HG02623 (cell line): Measurements from ENCODE around the gene ZNF236.
"Not testable (repeated sequence)": the region's sequence is repeated elsewhere in the genome, so short reads cannot be mapped to it uniquely, and the experiment has no call there.

ENCODE experiments used
- ATAC-seq: cut with Tn5 transposase; IDR thresholded peaks from one replicate; pipeline ENCODE4 v1.9.1; 2021; ENCODE audit warnings: moderate library complexity; ENCODE audit not compliant: unreplicated experiment

ZNF236 gene

DNA sequence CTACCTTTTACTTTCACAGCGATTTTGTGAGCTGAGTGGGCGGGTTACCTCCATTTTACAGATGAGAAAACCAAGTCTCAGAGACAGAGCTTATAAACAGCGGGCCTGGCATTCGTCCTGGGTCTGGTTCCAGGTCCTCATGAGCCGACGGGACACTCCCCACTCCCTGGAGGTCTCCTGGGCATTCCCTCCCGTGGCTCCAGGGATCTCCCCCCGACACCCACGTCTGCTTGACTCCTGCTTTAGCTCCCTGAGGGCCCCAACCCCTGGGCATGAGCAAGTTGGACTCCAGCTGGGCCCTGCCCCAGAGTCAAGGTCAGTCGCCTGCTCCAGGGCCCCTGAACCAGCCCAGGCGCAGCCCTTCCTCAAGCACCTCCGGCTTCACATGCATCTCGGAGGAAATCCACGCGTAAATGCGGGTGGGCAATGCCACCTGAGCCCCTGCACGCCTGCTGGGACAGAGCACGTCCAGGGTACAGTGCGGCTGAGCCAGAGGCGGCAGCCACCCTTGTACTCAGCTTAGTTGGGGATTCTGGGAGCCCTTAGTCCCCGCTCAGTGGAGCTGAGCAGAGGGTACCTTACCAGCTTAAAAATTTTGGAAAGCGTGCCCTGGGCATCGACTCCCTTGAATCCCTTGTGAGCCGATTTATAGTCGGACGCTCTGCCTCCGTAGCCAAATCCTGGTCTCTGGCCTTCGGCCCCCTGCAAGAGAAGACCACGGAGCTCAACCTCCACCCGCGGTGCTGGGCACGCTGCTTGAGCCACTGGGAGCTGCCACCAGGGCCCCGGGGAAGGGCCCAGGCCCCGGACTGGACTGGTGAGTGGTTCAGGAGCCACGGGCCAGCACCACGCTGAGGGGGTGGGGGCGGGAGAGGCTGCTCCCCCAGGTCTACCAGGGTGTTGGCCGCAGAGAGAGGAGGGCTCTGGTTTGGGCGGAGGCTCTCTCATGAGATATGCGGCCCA, 162.1 kb downstream of the ZNF236 start:
- ATAC-seq = no peak

DNA sequence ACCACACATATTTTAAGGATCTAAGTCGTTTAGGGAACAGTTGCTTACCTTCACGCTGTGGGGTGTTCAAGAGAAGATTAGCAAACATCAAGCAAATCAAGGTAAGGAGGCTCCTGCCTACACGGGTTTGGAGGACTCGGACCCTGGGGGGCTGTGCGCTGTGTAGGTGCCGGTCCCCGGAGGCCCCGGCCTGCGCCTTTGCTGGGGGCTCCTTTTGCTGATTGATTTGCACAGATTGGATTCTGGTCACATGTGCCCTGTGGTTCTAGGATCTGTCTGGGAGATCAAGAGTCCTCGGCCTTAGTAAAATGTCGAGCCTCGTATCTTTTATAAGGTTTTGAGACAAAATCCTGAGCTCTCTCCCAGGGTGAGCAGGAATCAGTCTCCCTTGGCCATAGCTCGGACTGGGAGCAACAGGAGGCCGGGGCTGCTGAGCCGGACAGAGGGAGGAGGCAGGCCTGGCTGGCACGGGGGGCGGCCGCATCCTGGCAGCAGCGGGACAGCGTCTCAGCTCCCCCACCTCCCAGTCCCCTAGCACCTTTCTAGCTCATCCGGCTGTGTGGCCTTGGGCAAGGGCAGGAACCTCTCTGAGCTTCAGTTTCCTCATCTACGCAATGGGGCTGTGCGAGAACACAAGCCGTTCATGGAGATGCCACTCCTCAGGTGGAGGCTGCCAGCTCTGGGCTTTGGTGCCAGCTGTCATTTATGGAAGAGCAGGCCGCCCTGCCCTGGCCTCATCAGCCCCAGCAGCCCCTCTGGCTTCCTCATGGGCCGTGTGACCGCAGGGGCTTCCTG, 163.0 kb downstream of the ZNF236 start:
- no peak for ATAC-seq

DNA sequence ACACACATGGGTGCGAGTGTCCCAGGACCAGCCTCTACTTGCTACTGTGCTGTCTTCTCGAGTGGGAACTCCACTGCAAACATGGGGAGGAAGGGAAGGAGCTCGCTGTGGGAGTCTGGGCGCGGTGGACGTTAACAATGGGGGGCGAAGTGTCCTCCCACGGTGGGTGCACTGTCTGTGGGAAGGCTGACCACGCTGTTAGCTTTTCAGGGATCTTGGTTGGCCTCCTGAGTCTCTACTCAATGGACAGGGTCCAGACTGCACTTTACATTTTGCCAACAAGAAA, 163.5 kb downstream of the ZNF236 start:
- ATAC-seq = no peak

DNA sequence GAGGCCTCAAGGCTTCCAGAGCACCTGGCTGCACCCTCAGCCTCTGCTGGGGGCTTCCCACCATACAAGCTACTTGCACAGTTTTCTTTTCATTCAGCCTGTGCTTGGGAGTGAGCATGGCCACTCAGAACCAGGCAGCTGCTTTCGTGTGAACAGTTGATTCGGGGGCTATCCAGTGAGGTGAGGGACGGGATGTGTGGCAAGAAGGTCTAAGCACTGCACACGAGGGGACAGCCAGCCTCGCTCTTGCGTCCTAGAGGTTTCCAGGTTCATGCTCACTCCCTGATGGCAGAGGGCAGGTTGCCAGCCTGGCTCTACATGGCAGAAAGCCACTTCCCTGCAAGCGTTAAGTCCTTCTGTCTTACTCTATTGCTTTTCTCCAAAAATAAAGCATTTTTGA, 164.0 kb downstream of the ZNF236 start:
- ATAC-seq = no peak

DNA sequence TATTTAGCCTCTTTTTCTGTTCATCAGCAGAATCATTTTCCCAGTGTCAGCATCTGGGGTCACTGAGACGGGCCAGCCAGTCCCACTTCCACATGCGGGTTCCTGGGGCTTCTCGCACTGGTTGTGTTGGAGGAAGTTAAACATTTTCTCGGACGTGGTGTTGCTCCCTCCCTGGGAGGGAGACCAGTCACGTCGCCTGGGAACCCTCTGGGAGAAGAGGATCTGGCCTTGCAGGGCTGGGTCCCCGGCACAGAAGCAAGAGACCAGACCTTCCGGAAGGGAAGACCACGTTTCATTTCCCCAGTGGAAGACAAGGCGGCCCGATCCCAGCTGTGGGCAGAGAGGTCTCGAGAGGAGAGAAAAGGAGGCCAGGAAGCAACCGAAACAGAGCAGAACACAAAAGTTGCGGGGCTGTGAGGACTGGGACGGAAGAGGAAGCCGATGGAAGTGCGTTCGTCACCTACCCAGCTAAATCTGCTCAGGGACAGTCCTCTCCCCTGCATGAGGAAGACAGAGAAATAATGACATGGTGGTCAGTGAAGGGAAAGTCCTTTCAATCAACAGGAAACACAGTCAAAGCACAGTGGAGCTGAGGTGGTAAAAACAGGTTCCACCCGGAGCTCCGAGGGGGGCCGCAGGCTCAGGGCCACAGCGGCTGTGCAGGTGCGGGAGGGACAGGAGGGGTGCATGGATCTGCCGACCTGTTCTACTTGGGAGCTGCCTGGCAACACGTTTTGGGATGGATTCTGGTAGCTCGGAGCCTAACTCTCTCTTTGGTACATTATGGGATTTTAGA, 165.9 kb downstream of the ZNF236 start:
- ATAC-seq = no peak

DNA sequence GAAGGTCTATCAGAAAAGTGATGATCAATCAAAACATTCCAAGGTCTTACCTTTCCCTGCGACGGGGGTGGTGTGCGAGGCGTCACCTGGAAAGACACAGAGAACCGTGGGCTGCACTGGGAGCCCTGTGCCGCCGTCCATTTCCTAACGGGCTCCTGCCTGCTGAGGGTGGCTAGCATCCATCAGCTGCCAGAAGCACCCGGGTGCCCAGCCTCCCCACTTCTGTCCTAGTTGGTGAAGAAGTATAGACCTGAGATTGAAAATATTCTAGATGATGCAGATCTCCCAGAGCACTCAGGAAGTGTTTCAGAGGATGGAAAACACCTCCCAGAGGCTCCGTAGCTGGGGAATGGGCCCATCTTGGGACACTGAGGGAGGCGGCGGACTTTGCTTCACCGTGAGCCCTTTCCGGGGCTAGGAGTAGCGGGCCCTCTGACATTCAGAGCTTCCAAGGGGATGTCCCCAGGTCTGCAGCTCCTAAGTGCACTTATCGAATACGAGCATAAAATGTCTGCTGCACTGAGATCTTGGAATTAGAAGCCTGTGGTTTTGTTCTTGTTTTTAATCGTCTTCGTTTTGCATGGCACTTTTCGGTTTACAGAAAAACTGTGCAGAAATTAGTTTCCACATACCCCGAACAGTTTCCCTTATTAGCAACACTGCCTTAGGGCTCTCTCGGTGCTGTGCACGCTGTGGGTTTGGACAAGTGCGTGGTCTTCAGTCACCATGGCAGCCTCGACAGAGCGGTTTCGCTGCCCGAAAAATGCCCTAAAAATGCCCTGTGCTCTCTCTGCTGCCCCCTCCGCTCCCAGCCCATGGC, 166.7 kb downstream of the ZNF236 start:
- no peak for ATAC-seq

DNA sequence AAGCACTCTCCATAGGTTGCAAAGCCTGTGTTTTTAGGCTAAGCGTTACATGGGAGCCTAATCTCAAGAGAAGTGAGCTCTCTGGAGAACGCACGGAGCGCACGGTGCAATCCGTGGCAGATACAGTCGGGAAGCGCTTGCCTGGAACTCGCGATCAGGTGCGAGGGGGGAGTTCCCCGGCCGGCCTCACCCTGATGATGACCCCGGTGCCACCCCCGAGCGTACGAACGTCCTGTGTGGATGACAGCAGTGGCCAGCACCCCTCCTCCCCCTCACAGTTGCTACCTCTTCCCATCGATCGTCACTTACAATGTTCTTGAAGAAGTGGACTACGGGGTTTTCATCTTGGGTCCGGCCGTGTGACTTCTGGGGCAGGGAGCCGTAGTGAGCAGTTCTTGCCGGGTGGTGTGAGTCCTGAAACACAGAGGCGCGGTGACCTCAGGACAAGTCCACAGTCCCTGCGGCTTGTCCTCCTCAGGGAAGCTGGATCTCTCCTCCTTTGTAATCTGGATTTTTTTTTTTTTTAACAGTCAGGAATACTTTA, 167.4 kb downstream of the ZNF236 start:
- no peak for ATAC-seq

DNA sequence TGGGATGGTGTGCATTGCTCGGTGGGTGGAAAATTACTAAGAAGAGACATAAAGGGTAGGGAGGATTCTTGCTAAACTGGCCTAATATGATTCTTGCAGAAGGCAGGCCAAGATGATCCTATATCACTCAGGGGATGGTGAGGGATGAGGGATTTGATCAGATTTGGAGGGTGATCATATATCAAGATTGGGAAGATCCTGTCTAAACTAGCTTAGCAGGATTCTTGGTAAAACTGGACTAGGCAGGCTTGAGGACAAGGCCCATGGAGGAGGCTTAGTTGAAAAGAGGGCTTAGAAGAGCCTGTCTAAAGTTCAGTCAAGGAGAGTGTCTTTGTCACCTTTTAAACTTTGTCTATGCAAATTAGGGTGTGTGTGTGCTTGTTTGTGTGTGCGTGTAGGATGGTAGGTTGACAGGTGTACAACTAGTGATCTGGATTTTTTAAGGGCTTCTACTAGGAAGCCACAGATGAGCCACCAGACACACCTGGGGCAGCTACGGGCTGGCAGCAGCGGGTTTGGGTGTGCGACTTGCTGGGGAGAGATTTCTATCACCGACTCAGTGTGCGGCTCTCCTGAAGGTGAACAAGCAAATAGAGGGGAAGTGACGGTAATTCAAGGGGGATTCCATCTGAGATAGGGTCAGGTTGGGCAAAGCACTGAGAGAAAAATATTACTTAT, 168.1 kb downstream of the ZNF236 start:
- not testable (repeated sequence) for ATAC-seq

DNA sequence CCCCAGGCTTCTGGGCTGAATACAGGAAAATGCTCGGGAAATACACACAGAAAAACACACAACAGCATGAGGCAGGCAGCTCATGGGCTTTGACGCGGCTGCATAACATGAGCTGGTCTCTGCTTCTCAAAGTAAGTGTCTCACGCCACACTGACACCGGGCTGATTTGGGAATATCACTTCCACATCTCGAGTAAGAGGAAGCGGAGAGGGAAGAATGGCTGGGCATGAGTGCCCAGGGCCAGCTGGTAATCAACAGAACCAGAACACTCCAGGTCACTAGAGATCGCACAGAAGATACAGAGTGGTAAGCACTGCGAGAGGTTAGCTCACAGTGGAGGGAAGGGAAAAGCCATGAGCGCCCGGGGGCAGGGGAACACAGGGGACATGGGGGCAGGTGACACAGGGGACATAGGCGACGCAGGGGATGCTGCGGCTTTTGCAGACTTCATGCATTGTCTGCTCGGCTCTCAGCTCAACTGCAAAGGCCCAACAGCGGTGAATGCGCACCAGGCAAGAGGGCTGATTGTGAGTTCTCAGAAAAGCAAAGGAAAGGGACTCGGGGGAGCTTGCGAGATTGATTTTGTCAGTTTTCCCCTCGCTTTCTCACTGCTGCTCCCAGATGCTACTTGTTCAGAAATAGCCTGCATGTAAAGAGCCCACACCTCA, 168.8 kb downstream of the ZNF236 start:
- no peak for ATAC-seq

DNA sequence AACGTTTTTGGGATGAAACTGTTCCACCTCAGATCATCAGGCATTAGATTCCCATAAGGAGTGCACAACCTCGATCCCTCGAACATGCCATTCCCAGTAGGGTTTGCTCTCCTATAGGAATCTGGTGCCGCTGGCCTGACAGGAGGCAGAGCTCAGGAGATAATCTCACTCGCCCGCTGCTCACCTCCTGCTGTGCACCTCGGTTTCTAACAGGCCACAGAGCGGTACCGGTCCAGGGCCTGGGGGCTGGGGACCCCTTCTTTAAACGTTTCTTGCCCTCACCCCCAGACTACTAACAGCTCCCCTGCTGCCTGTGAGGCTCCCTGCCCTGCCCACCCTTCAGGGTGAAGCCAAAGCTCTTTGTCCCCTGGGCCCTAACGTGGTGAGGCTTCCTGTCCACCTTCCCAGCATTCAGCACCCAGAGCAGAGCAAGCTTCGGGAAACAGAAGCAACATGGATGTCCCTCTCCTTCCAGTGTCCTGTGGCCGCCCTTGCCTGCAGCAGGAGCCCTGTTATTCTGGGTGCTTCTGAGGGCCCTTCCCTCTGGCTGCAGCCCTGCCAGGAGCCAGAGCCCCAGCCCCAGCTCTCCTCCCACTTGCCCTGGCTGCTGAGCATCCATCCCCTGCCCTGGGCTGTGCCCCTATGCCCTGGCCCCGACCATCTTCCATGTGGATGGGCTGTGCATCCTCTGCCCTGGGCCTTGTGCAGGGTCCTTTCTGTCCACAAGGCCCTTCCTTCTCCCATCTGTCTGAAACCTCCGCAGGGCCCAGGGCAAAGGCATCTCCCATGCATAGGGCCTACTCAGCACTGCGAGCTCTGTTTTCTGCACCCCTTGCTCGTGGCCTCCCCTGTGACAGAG, 170.1 kb downstream of the ZNF236 start:
- ATAC-seq = no peak

DNA sequence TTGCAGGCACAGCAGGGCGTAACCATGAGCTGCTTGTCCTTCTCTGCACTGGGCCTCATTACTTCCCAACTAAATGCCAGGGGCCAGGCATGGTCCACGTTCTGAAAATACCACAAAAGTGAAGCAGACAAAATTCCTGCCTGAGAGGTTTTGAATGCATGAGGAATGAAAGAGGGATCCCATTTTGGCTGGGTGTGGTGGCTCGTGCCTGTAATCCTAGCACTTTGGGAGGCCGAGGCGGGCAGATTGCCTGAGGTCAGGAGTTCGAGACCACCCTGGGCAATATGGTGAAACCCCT, 170.7 kb downstream of the ZNF236 start:
- ATAC-seq = no peak

DNA sequence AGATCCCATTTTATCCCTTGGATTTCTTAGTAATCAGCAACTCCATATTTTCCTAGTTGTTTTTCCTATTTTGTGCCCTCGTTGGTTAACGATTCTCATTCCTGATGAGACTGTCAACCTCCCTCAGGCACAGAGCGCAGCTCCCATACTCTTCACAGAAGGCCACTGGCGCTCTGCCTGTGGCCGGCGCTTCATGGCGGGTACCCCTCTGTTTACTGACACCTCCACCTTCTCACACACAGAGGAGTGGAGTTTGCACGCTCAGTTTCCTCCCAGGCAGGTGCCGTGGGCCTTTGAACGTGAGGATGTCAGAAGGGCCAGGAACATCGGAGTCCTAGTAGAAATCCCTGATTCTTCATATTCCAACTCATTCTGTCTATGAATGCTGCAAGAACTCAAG, 171.2 kb downstream of the ZNF236 start:
- ATAC-seq = no peak

DNA sequence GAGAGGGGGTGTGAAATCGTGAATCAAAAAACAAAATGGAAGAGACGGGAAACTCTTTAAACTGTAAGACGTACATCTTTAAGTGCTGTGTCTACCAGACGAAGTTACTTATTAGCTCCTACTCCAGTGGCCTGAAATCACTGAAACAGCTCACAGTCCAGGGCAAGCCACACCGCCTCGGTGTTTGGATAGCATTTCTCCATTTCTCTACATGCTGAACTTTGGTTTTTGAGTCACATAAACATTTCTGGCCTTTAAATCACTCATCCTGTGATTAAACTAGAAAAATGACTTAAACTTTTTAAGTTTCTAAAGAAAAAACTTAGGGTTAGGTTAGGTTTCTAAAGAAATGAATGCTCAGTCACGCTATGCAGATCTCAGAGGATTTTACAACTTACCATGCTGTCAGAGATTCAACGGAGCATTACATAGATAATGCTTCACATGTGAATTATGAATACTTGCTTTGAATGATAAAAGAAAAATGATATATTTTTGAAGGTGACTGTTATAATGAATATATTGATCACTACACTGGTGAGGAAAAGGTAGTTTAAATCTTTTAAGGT, 171.8 kb downstream of the ZNF236 start:
- ATAC-seq = no peak

DNA sequence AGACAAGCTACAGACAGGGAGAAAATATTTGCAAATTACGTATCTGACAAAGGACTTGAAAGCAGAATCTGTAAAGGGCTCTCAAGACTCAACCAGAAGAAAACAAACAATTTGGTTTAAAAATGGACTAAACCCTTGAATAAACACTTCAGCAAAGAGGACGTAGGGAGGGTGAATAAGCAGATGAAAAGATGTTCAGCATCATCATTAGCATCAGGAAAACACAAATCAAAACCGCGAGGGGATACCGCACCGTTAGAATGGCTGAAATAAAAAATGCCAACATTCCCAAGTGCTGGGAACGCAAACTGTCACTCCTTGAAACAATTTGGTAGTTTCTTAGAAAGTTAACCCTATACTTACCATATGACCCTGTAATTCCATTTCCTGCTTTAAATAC, 173.5 kb downstream of the ZNF236 start:
- no peak for ATAC-seq

DNA sequence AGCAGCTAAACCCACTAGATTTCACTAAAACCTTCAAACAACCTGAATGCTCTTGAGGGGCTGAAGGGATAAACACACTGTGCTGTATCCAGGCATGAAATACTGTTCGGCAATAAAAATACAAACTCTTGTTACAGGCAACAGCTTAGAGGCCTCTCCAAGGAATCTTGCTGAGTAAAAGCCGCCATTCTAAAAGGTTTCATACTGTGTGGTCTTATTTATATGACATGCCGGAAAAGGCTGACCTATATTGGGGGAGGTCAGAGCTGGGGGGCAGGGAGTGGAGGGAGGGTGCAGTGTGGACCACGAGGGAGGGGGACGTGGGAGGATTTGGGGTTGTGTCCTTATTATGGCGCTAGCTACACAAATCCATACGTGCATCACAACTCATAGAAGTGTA, 174.1 kb downstream of the ZNF236 start:
- no peak for ATAC-seq

DNA sequence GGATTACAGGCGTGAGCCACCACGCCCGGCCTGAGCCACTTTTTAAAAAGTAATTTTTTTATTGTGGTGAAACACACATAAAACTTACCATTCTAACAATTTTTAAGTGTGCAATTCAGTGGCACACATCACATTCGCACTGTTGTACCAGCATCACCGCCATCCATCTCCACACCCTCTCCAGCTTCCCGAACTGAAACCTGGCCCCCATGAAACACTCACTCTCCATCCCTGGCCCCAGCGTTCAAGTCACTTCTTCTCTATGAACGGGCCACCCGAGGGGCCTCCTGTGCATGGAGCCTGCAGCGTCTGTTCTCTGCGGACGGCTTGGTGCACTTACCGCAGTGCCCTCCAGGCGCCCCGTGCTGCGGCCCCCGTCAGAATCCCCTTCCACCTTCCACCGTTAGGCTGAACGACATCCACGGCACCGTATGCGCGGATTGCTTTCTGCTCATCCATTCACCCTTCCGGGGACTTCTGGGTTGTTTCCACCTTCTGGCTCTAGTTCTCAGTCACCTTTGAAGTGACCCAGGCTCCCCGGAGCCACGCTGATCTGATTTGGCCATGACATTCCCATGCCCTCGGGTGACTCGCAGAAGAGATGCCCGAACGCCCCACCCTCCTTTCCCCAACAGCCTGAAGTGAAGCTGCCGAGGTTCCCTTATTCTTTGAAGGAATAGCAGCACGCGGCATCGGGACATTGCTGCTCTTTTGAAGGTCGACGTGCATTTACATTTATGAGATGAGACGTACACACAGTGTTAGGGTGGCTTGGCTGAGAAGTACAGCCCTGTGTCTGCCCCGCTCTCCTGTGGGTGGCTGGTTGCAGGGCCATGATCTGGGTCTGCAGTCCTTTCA, 175.8 kb downstream of the ZNF236 start:
- no peak for ATAC-seq

DNA sequence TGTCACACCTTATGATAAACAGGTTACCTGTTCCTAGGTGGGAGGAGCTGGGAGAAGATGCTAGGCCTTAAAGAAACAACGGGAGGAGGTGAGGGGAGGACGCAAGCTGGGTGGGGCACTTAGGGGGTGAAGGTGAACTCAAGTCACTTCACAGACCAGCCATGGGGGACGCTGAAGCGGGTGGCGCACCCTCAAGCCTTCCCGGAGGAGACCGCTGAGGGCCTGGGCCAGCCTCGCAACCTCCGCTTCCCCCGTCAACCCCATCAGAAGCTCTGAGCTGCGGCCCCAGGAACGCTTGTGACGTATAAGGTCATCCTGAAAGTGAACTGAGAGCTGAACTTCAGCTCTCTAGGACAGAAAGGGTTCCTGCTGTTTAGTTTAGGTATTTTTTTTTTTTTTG, 176.7 kb downstream of the ZNF236 start:
- ATAC-seq = no peak
